ENCODE results near the gene MUC5B.

Gene MUC5B

GRCh38 chr11:1297011-1297575 is 74.2 kb downstream of the MUC5B start:
- DNase-seq (ENCODE audit: low spot score) (no peak), FAIRE-seq (no peak)

GRCh38 chr11:1297576-1298473 is 75.0 kb downstream of the MUC5B start:
- FAIRE-seq (no peak), DNase-seq (ENCODE audit: low spot score) (no peak)

GRCh38 chr11:1298695-1299492 is 76.0 kb downstream of the MUC5B start:
- DNase-seq (ENCODE audit: low spot score), result no peak
- no peak for FAIRE-seq

- DNase-seq (ENCODE audit: low spot score) (no peak), FAIRE-seq (no peak)
Observed at GRCh38 chr11:1299621-1300020, 76.8 kb downstream of the MUC5B start.

GRCh38 chr11:1300121-1300520 is 77.3 kb downstream of the MUC5B start:
- DNase-seq (ENCODE audit: low spot score), result no peak
- FAIRE-seq, result no peak

DNA sequence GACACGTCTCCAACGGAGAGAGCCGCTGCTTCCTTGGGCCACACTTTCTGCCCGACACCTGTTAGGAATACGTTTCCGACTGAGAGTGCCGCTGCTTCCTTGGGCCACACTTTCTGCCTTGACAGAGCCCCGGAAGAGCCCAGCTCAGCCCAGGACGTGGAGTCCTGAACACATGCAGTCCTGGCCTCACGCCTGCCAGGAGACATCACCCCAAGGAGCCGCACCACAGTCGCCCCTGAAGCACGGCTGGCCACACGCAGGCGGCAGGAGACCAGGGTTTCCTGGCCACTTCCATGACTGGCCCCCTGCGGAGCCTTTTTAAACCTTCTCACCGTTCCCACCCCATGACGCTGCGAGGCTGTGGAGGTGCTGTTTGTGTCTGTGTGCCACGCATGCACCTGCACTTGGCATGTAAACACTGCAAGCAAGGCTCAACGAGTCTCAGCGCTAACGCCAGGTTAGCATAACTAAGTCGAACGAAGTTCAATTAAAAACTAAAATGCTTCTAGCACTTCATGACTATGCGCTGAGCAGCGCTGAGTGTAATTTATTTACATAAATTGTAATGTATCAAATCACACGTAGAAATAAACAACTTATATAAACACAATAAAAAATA is 77.8 kb downstream of the MUC5B start:
- no peak for DNase-seq (ENCODE audit: low spot score)
- FAIRE-seq, result no peak

DNA sequence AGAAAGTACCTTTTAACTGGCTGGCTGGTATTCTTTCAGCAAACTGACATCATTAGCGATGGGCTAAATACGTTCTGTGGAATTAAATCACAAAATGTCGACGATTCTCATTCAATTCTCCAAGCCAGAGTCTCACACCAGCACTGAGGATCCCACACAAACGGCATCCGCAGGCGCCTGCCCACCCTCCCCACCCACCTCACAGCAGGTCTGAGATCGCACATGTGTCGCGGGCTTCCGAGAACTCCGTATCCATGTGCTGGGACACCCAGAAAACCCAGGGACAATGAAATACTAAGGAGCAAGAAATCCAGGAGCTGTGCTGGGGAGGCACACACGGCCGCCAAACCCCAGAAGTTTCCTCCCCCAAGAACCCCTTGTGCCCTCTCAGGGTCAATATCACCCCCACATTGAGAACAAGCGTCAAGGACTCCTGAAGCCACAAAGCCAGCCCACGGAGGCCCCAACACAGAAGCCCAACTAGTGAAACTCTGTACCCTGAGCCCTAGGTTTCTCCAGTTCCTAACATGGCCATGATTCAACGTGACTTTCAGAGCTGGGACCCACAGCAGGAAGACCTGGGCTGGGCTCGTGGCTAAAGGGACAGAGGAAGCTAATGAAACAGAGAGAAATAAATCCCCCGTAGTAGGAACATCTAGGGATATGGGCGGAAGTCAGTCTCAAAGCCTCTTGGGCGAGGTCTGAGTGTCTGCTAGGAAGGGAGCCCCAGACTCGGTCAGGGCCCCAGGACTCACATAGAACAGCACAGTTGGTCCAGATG is 78.5 kb downstream of the MUC5B start:
- FAIRE-seq, result no peak

DNA sequence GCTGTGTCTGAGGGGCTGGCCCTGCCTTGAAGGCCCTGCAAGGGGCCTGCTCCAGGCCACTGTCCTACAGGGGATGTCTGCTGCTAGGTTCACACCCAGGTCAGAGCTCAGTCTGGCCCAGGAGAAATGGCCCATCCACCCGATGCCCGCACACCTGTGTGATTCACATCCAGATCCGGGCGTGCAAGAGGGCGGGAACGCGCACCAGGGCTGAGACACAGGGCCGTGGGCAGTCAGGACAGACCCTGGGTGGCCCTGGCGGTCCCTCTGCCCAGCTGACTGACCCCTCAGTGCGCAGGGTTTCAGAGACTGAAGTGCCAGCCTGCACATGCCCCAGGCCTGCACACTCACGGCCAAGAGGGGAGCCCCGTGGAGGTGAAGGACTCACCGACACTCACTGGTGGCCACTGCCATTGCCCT is 79.2 kb downstream of the MUC5B start:
- FAIRE-seq (no peak), DNase-seq (ENCODE audit: low spot score) (no peak)

More for the DNA sequence above, 78.5 kb downstream of the MUC5B start:
- no peak for DNase-seq (ENCODE audit: low spot score)

- no peak for FAIRE-seq
- no peak for DNase-seq (ENCODE audit: low spot score)
Observed at GRCh38 chr11:1302461-1303125, 79.7 kb downstream of the MUC5B start.

GRCh38 chr11:1303126-1303821 is 80.4 kb downstream of the MUC5B start:
- DNase-seq (ENCODE audit: low spot score), result peak; percentile 79
- no peak for FAIRE-seq

DNA sequence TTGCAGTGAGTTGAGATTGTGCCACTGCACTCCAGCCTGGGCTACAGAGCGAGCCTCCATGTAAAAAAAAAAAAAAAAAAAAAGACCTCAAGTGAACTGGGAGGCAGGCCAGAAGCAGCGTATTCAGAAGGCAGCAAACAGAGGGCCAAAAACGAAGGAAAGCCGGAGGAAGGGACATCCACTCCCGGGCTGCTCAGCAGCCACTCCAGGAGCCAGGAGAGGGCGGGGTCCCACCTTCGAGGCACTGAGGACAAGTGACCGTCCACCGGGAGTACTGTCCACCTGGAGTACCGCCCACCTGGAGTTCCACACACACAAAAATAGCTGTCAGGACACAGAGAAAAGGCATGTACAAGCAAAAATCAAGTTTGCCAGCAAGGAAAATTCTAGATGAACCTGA is 81.1 kb downstream of the MUC5B start:
- FAIRE-seq (no peak), DNase-seq (ENCODE audit: low spot score) (no peak)

GRCh38 chr11:1304380-1304779 is 81.5 kb downstream of the MUC5B start:
- peak; percentile 17 for FAIRE-seq
- DNase-seq (ENCODE audit: low spot score), result peak; percentile 49

DNA sequence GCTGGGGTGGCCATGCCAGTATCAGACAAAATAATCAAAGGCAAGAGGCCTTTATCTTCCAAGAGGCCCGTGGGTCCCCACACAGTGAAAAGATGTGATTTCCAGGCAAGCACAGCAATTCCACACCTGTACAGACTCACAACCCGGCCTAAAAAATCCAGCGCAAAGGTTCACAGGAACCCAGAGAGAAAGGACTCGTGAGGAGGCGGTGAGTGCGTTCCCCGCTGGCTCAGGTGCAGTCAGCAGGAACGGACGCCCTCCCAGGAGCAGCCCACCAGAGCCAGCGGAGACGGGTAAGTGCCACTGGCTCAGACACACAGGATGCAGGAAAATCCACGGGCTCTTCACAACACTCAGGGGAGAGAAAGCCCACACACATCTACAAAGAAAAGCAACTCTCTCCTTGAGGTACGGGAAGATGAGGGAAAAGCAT is 82.2 kb downstream of the MUC5B start:
- DNase-seq (ENCODE audit: low spot score) (no peak), FAIRE-seq (no peak)

DNA sequence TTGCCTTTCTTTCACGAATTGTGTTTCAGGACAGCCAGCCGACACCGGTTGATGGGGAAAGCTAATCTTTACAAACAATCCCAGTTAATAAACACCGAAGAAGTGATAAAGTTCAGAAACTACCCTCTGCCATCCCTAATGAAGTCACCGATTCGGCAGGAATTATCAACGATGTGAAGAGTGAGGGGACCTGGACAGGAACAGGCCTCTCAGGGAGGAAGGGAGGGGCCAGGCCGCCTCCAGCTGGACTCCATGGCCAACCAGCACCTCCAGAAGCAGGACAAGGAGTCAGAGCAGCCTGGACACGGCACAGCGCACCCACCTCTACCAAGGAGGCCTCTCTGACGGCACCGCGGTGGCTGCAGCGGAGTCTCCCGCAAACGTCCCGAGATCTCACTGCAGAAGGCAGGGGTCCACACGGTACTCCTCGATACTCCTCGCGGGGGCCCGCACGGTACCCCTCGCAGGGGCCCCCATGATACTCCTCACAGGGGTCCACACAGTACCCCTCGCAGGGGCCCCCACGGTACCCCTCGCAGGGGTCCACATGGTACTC is 82.7 kb downstream of the MUC5B start:
- DNase-seq (ENCODE audit: low spot score), result no peak
- FAIRE-seq, result no peak

- DNase-seq (ENCODE audit: low spot score), result no peak
- no peak for FAIRE-seq
Observed at GRCh38 chr11:1306186-1307162, 83.6 kb downstream of the MUC5B start.

GRCh38 chr11:1307163-1307870 is 84.5 kb downstream of the MUC5B start:
- no peak for DNase-seq (ENCODE audit: low spot score)
- no peak for FAIRE-seq

DNA sequence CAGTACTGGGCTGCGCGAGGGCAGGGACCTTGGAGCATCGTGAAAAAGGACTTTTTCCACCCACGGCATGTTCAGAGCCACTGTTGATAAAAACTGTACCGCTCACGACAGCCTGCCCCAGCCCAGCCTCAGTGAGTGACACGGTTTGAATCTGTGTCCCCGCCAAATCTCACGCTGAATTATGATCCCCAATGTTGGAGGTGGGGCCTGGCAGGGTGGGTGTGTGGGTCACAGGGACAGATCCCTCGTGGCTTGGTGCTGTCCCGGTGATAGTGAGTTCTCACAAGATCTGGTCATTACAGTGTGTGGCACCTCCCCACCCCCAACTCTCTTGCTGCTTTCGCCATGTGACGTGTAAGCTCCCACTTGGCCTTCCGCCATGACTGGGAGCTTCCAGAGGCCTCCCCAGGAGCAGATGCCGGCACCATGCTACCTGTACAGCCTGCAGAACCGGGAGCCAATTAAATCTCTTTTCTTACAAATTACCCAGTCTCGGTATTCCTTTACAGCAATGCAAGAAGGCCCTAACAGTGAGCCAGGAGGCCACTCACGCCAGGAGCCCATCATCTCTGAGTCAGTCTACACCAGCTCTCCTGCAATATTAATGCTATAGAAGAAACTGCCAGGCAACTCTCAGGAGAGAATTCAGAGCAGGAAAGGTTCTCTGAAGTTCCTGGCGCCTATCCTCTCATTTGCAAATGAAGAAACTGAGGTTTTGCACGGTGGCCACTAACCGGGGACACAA is 85.3 kb downstream of the MUC5B start:
- no peak for DNase-seq (ENCODE audit: low spot score)
- FAIRE-seq, result no peak

Data from RCC 7860 (cell line).